GM20431 (cell line): ENCODE measurements around the gene SIGLEC10.

ENCODE experiments used
- in situ Hi-C: fragments of 300-500 bp; cut with MseI, MboI; formaldehyde crosslinking; loops from one replicate; pipeline ENCODE4 v1.15.0; 2020; ENCODE audit warnings: low sequenced_read_pairs; ENCODE audit not compliant: unreplicated experiment

Gene SIGLEC10

DNA sequence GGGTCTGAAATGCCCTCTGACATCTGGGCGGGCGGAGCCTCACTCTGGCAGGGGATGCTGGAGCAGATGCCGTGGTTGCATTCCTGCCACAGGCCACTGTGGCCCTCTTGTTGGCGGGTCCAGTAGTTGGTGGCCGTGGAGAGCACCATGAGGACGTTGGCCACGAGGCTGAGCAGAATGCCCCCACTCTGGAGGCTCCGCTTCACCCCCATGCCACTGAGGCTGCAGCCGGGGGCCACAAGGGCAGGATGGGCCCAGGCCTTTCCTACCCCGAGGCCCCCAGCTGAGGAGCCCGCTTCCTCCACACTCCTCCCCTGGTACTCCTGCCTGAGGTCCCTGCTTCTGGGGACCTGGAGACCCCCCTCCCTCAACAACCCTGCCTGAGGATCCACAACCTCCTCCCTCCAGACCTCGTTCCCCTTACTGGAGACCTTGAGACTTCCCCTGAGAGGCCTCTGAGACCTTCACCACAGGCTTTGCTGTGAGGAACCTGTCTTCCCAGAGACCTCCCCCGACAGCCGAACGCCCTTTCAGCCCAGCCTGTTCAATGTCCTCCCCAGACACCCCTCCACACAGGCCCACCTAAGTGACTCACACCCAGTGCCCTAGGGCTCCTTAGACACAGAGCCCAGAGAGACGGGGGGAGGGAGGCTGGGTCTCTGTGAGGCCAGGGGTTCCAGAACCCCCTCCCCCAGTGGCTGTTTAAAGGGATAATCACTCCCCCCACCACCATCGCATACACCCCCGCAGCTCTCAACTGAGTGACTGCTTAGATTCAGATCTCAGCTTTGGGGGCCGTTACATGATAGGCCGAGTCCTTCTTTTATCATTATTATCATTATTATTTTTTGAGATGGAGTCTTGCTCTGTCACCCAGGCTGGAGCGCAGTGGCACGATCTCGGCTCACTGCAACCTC, 48.8 kb downstream of the SIGLEC10 start, which contains the start of gene CLDND2:
Gene CLDND2, minus strand, starts transcription at position 638 of the 917 bp plus-strand sequence. Its CDS starts 426 bp downstream, at position 212.
- in situ Hi-C loops = no loop called here

DNA sequence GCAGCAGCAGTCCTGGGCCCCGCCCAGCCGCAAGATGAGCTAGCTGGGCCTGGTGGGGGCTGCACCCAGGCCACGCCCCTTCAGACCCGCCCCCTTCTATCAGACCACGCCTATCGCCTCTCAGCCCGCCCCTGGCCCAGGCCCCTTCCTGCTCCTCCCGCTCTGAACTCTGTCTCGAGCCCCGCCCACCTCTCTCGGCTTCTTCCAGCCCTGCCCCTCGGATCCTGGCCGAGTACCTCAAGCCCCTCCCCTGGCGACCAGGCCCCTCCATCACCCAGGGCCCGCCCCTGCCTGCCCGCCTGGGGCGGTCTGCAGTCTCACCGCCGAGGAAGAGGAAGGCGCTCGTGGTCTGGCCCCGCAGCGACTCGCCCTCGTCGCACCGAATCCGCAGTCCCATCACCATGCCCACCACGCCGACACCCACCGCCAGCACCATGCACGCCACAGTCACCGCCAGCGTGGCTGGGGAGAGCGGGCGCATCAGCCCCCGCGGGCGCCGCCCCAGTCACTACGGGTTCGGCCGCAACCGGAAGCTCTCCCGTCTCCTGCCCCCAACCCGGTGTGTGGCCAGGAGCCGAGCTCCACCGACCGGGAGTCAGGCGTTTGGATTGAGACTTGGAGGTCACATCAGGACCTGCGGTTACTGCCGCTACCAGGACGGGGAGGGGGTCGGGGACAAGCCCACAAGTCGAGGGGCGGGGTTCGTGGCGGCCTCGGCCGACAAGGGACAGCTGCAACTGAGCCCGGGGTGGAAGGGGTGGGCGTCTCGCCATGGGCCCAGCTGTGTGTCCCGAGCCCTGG, 49.7 kb downstream of the SIGLEC10 start:
- in situ Hi-C loops = no loop called here

DNA sequence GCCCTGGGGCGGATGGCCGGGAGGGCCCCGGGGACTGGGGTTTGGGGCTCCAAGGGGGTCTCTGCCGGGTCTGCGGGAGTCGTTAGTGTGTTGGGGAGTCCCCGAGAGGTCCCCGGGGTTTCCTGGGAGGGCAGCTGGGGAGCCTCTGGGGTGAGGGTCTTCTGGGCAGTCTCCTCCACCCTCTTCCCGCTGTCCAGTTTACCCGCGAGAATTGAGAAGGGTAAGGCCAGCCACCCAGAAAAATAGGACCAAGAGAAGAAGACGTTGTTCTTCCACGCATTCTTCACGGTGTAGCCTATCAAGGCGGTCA, 50.2 kb downstream of the SIGLEC10 start:
- in situ Hi-C loops = no loop called here

DNA sequence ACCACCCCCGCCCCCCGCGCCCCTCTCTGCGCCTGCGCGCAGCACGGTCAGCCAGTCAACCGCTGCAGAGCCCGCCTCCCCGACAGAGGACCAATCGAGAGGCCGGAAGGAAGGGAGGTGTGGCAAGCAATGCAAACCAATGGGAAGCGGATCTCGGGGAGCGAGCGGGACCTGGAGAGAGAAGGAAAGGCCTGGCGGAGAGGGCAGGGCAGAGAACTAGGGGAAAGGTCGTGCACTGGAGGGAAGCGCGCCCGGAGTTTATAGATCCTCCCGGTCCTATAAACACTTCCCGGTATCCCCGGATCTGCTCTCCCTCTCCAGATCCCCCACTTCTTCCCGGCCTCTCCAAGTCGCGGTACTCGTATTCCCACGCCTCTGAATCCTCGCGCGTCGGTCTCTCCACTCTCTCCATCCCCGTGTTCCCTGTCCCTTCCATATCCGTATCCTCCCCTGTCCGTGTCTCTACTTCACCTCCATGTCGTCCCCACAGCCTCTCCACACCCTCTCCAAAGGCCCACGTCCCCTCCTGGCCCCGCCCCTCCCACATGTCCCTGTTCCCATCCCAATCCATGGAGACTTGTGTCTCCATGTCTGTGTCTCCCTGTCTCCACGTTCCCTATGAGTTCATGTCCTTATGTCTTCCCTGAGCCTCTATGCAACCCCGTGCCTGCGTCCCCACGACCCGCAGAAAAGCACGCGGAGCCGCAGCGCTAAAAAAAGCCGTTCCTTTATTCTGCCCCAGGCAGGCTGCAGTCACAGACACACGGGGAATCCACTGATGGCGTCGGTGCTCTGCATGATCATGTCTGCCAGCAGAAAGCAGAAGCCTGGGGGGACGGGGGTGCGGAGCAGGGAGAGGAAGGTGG, 50.8 kb downstream of the SIGLEC10 start:
- in situ Hi-C loops = no loop called here

DNA sequence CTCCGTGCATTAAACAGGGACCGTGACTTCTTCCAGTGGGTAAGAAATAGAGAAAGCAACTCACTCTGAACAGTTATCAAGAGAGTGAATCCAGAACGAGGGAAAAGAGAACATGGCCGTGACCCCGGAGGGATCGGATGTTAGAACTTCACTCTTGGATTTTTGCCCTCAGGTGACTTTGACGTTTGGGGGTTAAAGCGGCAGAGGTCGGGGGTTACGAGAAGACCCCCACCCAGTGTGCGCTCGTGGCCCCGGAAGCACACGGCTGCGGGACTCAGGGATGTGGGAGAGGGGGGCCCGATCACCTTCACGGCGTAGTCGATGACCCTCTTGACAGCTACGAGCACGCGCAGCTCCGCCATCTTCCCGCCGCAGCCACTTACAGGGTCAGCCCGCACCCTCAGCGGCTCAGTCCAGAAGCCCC, 51.5 kb downstream of the SIGLEC10 start, which contains the start of gene ETFB:
Gene ETFB, minus strand, starts transcription at position 424 of the 424 bp plus-strand sequence. Its CDS starts 62 bp downstream, at position 362.
- in situ Hi-C loops = no loop called here

DNA sequence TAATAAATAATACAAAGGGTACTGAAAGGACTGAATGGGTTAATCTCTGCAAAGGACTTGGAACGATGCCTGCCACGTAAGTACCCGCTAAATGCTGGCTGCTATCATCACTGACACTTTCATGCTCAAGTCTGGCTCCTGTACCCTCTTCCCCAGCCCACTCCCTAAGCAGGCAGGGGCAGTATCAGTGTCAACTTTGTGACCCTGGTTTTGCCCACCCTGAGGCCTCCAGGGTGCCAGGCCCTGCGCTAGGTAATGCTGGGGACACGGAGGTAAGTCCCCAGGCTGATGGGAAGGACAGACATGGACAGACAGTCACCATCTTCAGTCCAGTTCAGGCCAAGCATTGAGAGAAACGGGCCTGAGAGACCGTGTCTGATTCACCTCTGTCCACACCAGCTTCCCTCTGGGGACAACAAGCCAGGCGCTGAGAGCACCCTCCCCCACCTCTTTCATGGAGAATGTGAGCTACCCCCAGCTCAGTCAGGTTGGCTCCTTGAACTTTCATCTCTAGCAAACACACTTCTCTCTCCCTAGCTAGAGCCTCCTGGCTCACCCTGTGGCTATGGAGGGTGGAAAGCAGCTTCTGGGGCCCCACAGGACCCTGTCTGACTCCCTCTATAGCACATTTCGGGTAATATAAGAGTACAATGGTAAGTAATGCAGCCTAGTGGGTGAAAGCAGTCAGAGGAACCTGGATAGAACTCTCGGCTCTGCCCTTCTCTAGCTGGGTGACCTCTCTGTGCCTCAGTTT, 52.1 kb downstream of the SIGLEC10 start:
- in situ Hi-C loops = no loop called here

DNA sequence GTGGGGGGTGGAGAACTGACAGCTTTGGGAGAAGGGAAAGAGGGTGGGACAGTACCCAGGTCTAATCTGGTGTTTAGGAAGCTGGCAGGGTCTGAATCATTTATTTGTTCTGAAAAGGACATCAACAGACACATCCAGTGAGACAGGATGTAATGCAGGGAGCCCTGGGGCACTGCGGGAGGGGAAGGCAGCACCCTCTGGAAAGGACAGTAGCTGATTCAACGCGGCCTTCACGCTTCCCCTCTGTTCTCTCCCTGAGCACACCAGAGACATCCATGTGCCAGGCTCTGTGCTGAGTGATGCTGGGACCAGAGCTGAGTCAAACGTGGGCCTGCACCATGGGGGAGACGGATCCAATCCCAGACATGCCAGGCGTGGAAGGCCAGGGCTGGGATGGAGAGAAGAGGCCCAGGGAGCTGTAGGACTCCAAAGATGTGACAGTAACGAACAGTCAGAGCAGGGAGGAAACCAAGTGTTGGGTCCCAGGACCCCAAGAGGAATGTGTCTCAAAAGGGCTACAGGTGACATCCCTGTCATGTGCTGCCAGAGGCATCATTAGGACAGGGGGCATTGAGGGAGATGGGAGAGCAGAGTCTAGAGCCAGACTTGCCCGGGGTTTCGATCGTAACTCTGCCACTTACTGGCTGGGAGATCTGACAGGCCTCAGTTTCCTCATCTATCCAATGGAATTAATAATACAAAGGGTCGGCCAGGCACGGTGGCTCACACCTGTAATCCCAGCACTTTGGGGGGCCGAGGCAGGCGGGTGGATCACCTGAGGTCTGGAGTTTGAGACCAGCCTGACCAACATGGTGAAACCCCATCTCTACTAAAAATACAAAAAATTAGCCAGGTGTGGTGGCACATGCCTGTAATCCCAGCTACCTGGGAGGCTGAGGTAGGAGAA, 53.0 kb downstream of the SIGLEC10 start:
- in situ Hi-C loops = no loop called here

DNA sequence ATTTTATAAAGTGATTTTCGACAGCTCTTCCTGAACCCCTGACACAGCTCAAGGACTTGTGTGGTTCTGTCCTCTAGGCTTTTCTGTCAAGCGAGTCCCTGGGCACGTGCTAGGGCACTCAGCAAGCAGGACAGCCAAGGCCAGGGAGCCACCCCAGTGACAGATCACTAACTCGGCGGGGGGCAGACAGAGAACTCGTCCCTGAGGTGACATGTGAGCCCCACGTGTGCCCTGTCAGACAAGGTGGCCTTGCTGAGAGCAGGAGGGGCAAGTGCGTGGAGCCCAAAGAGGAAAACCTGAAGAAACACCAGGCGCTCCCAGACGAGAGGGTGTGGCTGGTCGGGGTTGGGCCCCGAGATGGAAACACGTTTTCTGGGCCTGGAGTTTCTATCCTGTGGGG, 56.2 kb downstream of the SIGLEC10 start:
- in situ Hi-C loops = no loop called here
